ENCODE data around the gene KCNF1.

Gene KCNF1

GRCh38 chr2:10873171-10873570 is 38.6 kb upstream of the KCNF1 start:
- FAIRE-seq = no peak
- TF ChIP-seq POLR2A (IDR thresholded peaks at IDR 0.05; ENCODE audit: low read depth, low read length) (no peak), TAF1 (IDR thresholded peaks at IDR 0.05; ENCODE audit: borderline replicate concordance, low read depth, low read length) (no peak), POLR2AphosphoS5 (IDR thresholded peaks at IDR 0.05; ENCODE audit: low read depth, low read length) (no peak)
- DNase-seq (ENCODE audit: insufficient read length) = no peak

GRCh38 chr2:10873790-10874437 is 37.8 kb upstream of the KCNF1 start:
- DNase-seq (ENCODE audit: insufficient read length) (no peak), FAIRE-seq (peak; percentile 30)
- no peak for TF ChIP-seq POLR2A (IDR thresholded peaks at IDR 0.05; ENCODE audit: low read depth, low read length)
- no peak for TF ChIP-seq POLR2AphosphoS5 (IDR thresholded peaks at IDR 0.05; ENCODE audit: low read depth, low read length)
- no peak for TF ChIP-seq TAF1 (IDR thresholded peaks at IDR 0.05; ENCODE audit: borderline replicate concordance, low read depth, low read length)

DNA sequence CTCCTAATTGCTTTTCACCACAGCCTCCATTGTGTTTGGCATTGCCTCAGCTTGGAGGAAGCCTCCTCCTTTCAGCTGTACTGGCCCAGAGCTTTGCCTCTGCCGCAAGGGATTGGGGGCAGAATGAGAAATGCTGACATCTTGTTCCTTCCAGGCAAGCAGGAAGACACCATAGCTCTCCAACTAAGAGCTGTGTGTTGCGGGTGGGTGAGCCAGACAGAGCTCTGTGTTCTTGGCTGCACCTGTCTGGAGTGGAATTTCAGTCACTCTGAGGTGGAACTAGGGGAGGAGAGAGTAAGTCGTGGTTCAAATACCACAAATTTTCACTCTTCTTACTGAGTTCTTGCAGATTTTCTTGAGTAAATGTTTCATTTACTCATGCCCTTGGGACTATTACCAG is 36.6 kb upstream of the KCNF1 start:
- FAIRE-seq (no peak), DNase-seq (ENCODE audit: insufficient read length) (no peak)
- TF ChIP-seq TAF1 (IDR thresholded peaks at IDR 0.05; ENCODE audit: borderline replicate concordance, low read depth, low read length) (no peak), POLR2AphosphoS5 (IDR thresholded peaks at IDR 0.05; ENCODE audit: low read depth, low read length) (no peak), POLR2A (IDR thresholded peaks at IDR 0.05; ENCODE audit: low read depth, low read length) (no peak)

- FAIRE-seq (no peak), DNase-seq (ENCODE audit: insufficient read length) (no peak)
- TF ChIP-seq POLR2A (IDR thresholded peaks at IDR 0.05; ENCODE audit: low read depth, low read length) (no peak), TAF1 (IDR thresholded peaks at IDR 0.05; ENCODE audit: borderline replicate concordance, low read depth, low read length) (no peak), POLR2AphosphoS5 (IDR thresholded peaks at IDR 0.05; ENCODE audit: low read depth, low read length) (no peak)
Observed at GRCh38 chr2:10876394-10876793, 35.3 kb upstream of the KCNF1 start.

GRCh38 chr2:10876963-10877362 is 34.8 kb upstream of the KCNF1 start:
- no peak for TF ChIP-seq TAF1 (IDR thresholded peaks at IDR 0.05; ENCODE audit: borderline replicate concordance, low read depth, low read length)
- no peak for TF ChIP-seq POLR2A (IDR thresholded peaks at IDR 0.05; ENCODE audit: low read depth, low read length)
- TF ChIP-seq POLR2AphosphoS5 (IDR thresholded peaks at IDR 0.05; ENCODE audit: low read depth, low read length) = no peak
- FAIRE-seq (no peak), DNase-seq (ENCODE audit: insufficient read length) (no peak)

- FAIRE-seq = no peak
Observed at GRCh38 chr2:10877651-10878111, 34.1 kb upstream of the KCNF1 start.

GRCh38 chr2:10878268-10878915 is 33.3 kb upstream of the KCNF1 start:
- no peak for DNase-seq (ENCODE audit: insufficient read length)
- TF ChIP-seq TAF1 (IDR thresholded peaks at IDR 0.05; ENCODE audit: borderline replicate concordance, low read depth, low read length) (no peak), POLR2AphosphoS5 (IDR thresholded peaks at IDR 0.05; ENCODE audit: low read depth, low read length) (no peak), POLR2A (IDR thresholded peaks at IDR 0.05; ENCODE audit: low read depth, low read length) (no peak)
- no peak for FAIRE-seq

More at GRCh38 chr2:10877651-10878111, 34.1 kb upstream of the KCNF1 start:
- no peak for DNase-seq (ENCODE audit: insufficient read length)
- TF ChIP-seq POLR2A (IDR thresholded peaks at IDR 0.05; ENCODE audit: low read depth, low read length) = no peak

DNA sequence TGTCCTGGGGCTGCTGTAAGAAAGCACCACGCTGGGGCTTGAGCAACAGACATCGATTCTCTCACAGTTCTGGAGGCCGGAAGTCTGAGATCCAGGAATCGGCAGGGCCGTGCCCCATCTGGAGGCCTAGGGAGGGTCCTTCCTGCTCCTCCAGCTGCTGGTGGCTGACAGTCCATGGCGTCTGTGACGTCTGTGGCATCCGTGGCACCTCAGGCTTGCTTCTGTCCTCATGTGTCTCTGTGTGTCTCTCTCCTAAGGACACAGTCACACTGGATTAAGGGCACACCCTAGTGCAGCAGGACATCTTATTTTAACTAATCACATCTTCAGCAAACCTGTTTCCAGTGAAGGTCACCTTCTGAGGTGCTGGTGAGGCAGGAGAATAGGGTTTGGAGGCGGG is 32.6 kb upstream of the KCNF1 start:
- FAIRE-seq (no peak), DNase-seq (ENCODE audit: insufficient read length) (no peak)
- no peak for TF ChIP-seq TAF1 (IDR thresholded peaks at IDR 0.05; ENCODE audit: borderline replicate concordance, low read depth, low read length)
- TF ChIP-seq POLR2AphosphoS5 (IDR thresholded peaks at IDR 0.05; ENCODE audit: low read depth, low read length) = no peak
- TF ChIP-seq POLR2A (IDR thresholded peaks at IDR 0.05; ENCODE audit: low read depth, low read length) = no peak

- TF ChIP-seq TAF1 (IDR thresholded peaks at IDR 0.05; ENCODE audit: borderline replicate concordance, low read depth, low read length) = no peak
- TF ChIP-seq POLR2AphosphoS5 (IDR thresholded peaks at IDR 0.05; ENCODE audit: low read depth, low read length) = no peak
- TF ChIP-seq POLR2A (IDR thresholded peaks at IDR 0.05; ENCODE audit: low read depth, low read length) = no peak
- DNase-seq (ENCODE audit: insufficient read length) = no peak
- FAIRE-seq = no peak
Observed at GRCh38 chr2:10879624-10880585, 31.8 kb upstream of the KCNF1 start.

DNA sequence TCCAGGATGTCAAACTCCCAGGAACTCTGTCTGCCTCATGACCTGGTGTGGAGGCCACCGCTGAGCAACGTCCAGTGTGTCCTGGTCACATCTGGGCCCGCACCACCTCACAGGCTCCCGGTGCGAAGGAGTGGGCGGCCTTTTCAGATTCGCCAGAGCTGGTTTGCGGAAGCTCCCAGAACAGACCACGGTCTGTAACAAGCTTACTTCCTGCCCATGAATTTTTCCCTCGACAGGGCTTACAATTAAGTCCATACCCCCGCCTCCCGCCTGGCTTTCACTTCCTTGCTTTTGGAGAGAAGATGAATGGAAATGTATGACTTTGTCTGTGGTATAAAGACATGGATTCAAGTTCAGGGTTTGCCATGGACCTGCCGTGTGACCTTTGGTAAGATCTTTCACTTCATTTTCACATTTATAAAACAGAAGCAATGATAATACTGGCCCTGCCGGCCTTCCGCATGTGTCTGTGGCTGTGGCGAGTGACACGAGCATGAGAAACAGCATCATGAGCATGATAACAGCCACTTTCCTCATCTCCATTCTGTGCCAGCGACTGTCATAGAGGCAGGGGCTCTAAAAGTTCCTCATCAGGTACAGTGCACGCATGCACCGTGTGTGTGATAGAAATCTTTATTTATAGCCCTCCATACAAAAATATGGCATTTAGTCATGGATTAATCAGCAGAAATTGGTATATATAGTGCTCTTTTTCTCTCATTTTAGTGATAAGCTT is 31.0 kb upstream of the KCNF1 start:
- TF ChIP-seq POLR2AphosphoS5 (IDR thresholded peaks at IDR 0.05; ENCODE audit: low read depth, low read length) (no peak), POLR2A (IDR thresholded peaks at IDR 0.05; ENCODE audit: low read depth, low read length) (no peak), TAF1 (IDR thresholded peaks at IDR 0.05; ENCODE audit: borderline replicate concordance, low read depth, low read length) (no peak)
- DNase-seq (ENCODE audit: insufficient read length) (no peak), FAIRE-seq (no peak)

- no peak for DNase-seq (ENCODE audit: insufficient read length)
- TF ChIP-seq TAF1 (IDR thresholded peaks at IDR 0.05; ENCODE audit: borderline replicate concordance, low read depth, low read length) = no peak
- TF ChIP-seq POLR2A (IDR thresholded peaks at IDR 0.05; ENCODE audit: low read depth, low read length) = no peak
- no peak for TF ChIP-seq POLR2AphosphoS5 (IDR thresholded peaks at IDR 0.05; ENCODE audit: low read depth, low read length)
- no peak for FAIRE-seq
Observed at GRCh38 chr2:10882568-10882967, 29.2 kb upstream of the KCNF1 start.

All from GM12892 (cell line).